ENCODE measurements around the gene ENTPD6. TPM values are rescaled to one million over a fixed set of nuclear protein-coding genes. Genes with fewer than 3 reads are reported as not detected.
A peak's percentile ranks its signal among the peaks of the same experiment; 100 is the strongest.

ENTPD6 gene
- total and polyA plus RNA-seq, 12 donors, result 30.9 to 260 (median 107) TPM

DNA sequence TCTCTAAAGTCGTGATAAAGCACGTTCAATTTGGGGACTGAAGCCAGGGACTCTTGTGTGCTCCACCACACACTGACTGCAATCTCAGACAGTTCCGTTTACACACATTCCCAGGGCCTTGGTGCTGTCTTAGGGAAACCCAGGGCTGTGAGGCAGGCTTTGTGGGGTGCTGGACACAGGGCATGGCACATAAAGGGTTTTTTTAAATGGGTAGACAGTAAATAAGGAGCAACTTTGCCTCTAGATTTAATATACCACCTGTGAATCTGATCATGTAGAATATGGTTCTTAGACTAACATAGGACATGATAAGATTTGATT lies 2.3 kb downstream of the ENTPD6 start:
- intact Hi-C loops (cut with DNase I), result no loop called here
- H3K9me3 ChIP-seq (replicated peaks in 1 of 3), result no peaks in the 10 kb centered on the region
- H3K4me3 ChIP-seq, result no peak overlapping the region
- peaks cover 18 to 46% of the 10 kb centered on the region in 2 donors for H3K4me1 ChIP-seq (replicated peaks in 1 of 2)
- H3K36me3 ChIP-seq (replicated peaks in 1 of 2), result no peaks in the 10 kb centered on the region
- no peaks in the 10 kb centered on the region for H3K27me3 ChIP-seq
- TF ChIP-seq, protein P1, sequence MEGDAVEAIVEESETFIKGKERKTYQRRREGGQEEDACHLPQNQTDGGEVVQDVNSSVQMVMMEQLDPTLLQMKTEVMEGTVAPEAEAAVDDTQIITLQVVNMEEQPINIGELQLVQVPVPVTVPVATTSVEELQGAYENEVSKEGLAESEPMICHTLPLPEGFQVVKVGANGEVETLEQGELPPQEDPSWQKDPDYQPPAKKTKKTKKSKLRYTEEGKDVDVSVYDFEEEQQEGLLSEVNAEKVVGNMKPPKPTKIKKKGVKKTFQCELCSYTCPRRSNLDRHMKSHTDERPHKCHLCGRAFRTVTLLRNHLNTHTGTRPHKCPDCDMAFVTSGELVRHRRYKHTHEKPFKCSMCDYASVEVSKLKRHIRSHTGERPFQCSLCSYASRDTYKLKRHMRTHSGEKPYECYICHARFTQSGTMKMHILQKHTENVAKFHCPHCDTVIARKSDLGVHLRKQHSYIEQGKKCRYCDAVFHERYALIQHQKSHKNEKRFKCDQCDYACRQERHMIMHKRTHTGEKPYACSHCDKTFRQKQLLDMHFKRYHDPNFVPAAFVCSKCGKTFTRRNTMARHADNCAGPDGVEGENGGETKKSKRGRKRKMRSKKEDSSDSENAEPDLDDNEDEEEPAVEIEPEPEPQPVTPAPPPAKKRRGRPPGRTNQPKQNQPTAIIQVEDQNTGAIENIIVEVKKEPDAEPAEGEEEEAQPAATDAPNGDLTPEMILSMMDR (IDR thresholded peaks at IDR 0.05), result no peak
- TF ChIP-seq POLR2A (IDR thresholded peaks at IDR 0.05), result no peak
- WGBS, 4 donors, result 74 to 90% (median 77%) methylated on average over 3 of the region's 3 CpGs
- H3K27ac ChIP-seq, result no peak overlapping the region
- DNase-seq, result no peak

DNA sequence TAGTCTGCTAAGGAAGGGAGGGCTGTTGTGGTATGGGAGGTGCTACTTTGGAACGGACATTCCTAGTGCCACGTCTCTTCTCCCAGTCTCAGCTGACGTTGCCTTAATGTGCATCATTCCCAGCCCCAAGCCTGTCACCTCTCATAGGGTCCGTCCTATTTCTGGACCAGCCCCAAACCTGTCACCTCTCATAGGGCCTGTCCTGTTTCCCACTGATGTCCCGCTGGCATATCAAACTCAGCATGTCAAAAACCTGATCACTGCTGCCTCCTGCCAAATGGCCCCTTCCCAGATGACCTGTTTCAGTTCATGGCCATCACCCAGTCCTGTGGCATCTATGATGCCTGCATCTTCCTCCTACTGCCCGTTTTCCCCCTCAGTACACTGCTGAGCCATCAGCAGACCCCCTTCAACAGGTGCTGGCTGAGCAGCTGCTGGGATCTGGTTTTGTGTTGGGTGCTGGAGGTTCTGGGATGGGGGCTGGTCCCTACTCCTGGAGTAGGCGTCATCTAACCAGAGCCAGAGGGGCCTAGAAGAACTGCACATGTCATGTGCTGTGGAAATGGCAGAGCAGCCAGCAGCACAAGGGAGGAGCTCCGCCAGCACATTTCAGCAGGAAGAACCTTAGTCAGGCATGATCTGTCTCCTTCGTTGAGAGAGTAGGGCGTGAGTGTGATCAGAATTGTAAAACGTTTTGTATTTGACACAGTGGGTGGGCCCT lies 3.3 kb downstream of the ENTPD6 start:
- H3K27ac ChIP-seq, result peak overlapping the region in 2 of 5 donors; percentile 23 to 46
- H3K4me1 ChIP-seq (replicated peaks in 1 of 2), result peaks cover 18 to 49% of the 10 kb centered on the region in 2 donors

DNA sequence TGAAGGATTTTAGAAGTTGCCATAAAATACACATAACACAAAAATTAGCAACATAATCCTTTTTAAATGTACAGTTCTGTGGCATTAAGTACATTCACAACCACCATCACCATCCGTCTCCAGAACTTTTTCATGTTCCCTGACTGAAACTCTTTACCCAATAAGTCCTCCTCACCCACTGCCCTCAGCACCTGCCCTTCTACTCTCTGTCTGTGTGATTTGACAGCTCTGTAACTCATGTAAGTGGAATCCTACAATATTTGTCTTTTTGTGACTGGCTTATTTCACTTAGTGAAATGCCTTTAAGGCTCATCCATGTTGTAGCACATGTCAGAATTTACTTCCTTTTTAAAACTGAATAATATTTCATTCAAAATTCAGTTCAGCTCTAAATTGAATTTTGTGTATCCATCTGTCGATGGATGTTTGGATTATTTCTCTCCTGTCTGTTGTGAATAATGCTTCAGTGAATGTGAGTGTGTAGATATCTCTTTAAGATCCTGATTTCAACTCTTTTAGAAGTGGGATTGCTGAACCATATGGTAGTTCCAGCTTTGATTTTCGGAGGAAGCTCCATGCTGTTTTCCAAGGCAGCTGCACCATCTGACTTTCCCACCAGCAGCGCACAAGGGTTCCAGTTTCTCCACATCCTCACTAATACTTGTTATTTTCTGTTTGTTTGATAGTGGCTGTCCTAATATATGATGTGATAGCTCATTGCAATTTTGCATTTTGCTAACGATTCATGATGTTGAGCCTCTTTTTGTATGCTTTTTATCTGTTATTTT lies 4.2 kb downstream of the ENTPD6 start:
- DNase-seq, result no peak
- no peak overlapping the region for H3K4me3 ChIP-seq
- H3K27me3 ChIP-seq, result no peaks in the 10 kb centered on the region
- peaks cover 20 to 50% of the 10 kb centered on the region in 2 donors for H3K4me1 ChIP-seq (replicated peaks in 1 of 2)
- H3K9me3 ChIP-seq (replicated peaks in 1 of 3), result no peaks in the 10 kb centered on the region
- intact Hi-C loops (cut with DNase I), result no loop called here
- WGBS, 4 donors, result 72 to 84% (median 79%) methylated on average over 5 of the region's 5 CpGs
- peak overlapping the region in 2 of 5 donors; percentile 23 to 46 for H3K27ac ChIP-seq
- TF ChIP-seq, protein P1 (IDR thresholded peaks at IDR 0.05), result no peak
- no peak for TF ChIP-seq POLR2A (IDR thresholded peaks at IDR 0.05)
- no peaks in the 10 kb centered on the region for H3K36me3 ChIP-seq (replicated peaks in 1 of 2)

More for the DNA sequence above, 3.3 kb downstream of the ENTPD6 start:
- peak in 1 of 7 donors; percentile 51 for DNase-seq
- H3K36me3 ChIP-seq (replicated peaks in 1 of 2), result no peaks in the 10 kb centered on the region
- no peaks in the 10 kb centered on the region for H3K27me3 ChIP-seq
- TF ChIP-seq, protein P1 (IDR thresholded peaks at IDR 0.05), result no peak
- TF ChIP-seq POLR2A (IDR thresholded peaks at IDR 0.05), result no peak
- no peak overlapping the region for H3K4me3 ChIP-seq
- no peaks in the 10 kb centered on the region for H3K9me3 ChIP-seq (replicated peaks in 1 of 3)
- intact Hi-C loops (cut with DNase I), result no loop called here
- 64 to 76% (median 73%) methylated on average over 10 to 11 of the region's 11 CpGs for WGBS, 4 donors

DNA sequence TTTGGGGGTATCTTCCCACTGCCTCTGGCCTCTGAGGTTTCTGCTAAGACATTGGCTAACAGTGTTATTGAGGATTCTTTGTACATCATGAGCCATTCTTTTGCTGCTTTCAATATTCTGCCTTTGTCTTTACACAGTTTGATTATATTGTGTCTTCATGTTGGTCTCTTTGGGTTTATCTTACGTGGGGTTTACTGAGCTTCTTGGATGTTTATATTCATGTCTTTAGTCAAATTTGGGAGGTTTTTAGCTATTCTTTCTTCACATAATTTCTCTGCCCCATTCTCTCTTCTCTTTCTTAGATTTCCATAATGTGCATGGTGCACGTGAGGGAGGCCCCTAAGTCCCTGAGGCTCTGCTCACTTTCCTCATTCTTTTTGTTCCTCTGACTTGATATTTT lies 7.6 kb downstream of the ENTPD6 start:
- Histone ChIP-seq H3K9me3 (replicated peaks in 1 of 3) (no peaks in the 10 kb centered on the region), H3K4me1 (replicated peaks in 1 of 2) (peaks cover 4 to 32% of the 10 kb centered on the region in 2 donors), H3K4me3 (no peak overlapping the region), H3K27ac (no peak overlapping the region), H3K27me3 (no peaks in the 10 kb centered on the region), H3K36me3 (replicated peaks in 1 of 2) (no peaks in the 10 kb centered on the region)
- WGBS, 4 donors, result 45 to 96% (median 69%) methylated on average over 2 of the region's 2 CpGs
- DNase-seq, result no peak
- intact Hi-C loops (cut with DNase I), result no loop called here
- TF ChIP-seq, protein P1 (IDR thresholded peaks at IDR 0.05), result no peak
- no peak for TF ChIP-seq POLR2A (IDR thresholded peaks at IDR 0.05)
